ENCODE measurements around the gene KIAA1614.

DNA sequence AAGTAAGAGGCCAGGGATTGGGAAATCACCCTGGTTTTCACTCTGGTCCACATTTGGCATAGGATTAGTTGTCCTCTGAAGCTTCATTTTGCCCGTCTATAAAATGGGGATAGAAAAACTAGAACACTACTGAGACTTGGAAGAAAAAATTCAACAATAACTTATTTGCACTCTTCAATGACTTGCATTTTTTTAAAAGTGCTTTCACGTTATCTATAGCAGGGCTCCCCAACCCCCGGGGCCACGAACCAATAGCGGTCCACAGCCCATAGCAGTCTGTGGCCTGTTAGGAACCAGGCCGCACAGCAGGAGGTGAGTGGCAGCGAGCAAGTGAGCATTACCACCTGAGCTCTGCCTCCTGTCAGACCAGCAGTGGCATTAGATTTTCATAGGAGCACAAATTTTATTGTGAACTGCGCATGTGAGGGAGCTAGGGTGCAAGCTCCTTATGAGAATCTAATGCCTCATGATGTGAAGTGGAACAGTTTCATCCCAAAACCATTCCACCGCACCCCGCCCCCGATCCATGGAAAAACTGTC lies 2.8 kb downstream of the KIAA1614 start:
- no peak for TF ChIP-seq USF2 (CRISPR knock-in tag; IDR thresholded peaks at IDR 0.05)
- TF ChIP-seq ZNF121 (CRISPR knock-in tag; IDR thresholded peaks at IDR 0.05) = no peak
- TF ChIP-seq NR2C2 (CRISPR knock-in tag; IDR thresholded peaks at IDR 0.05) = no peak
- no peak for TF ChIP-seq CTCF (IDR thresholded peaks at IDR 0.05)
- no peak for TF ChIP-seq ELF4 (CRISPR knock-in tag; IDR thresholded peaks at IDR 0.05; ENCODE audit: low read depth)
- TF ChIP-seq HMGA2 (CRISPR knock-in tag; IDR thresholded peaks at IDR 0.05) = no peak
- TF ChIP-seq JUN (CRISPR knock-in tag; IDR thresholded peaks at IDR 0.05) = no peak
- TF ChIP-seq, protein P1, sequence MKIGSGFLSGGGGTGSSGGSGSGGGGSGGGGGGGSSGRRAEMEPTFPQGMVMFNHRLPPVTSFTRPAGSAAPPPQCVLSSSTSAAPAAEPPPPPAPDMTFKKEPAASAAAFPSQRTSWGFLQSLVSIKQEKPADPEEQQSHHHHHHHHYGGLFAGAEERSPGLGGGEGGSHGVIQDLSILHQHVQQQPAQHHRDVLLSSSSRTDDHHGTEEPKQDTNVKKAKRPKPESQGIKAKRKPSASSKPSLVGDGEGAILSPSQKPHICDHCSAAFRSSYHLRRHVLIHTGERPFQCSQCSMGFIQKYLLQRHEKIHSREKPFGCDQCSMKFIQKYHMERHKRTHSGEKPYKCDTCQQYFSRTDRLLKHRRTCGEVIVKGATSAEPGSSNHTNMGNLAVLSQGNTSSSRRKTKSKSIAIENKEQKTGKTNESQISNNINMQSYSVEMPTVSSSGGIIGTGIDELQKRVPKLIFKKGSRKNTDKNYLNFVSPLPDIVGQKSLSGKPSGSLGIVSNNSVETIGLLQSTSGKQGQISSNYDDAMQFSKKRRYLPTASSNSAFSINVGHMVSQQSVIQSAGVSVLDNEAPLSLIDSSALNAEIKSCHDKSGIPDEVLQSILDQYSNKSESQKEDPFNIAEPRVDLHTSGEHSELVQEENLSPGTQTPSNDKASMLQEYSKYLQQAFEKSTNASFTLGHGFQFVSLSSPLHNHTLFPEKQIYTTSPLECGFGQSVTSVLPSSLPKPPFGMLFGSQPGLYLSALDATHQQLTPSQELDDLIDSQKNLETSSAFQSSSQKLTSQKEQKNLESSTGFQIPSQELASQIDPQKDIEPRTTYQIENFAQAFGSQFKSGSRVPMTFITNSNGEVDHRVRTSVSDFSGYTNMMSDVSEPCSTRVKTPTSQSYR (CRISPR knock-in tag; IDR thresholded peaks at IDR 0.05) = no peak
- no peak for TF ChIP-seq IRF2 (CRISPR knock-in tag; IDR thresholded peaks at IDR 0.05; ENCODE audit: borderline replicate concordance, low read depth)
- no peak for TF ChIP-seq ATF6 (CRISPR knock-in tag; IDR thresholded peaks at IDR 0.05)
- no peak for TF ChIP-seq ZNF263 (CRISPR knock-in tag; IDR thresholded peaks at IDR 0.05; ENCODE audit: low read depth)
- no peak for TF ChIP-seq ETV6 (CRISPR knock-in tag; IDR thresholded peaks at IDR 0.05)
- no peak for TF ChIP-seq NR3C1 (CRISPR knock-in tag; conservative IDR thresholded peaks at IDR 0.05; ENCODE audit: low read depth)
- TF ChIP-seq ZNF423 (CRISPR knock-in tag; IDR thresholded peaks at IDR 0.05) = no peak
